CD4-positive, alpha-beta T cell (primary cell): ENCODE results near the gene SPATA2. TPM values are rescaled to one million over a fixed set of nuclear protein-coding genes. Genes with fewer than 3 reads are reported as not detected.
A peak's percentile ranks its signal among the peaks of the same experiment; 100 is the strongest.
"Not testable (repeated sequence)": the region's sequence is repeated elsewhere in the genome, so short reads cannot be mapped to it uniquely, and the experiment has no call there.

ENCODE experiments used
- ATAC-seq: fragments of 200-7000 bp; cut with Tn5 transposase; one replicate; pipeline ENCODE4 v1.10.0; 2022; ENCODE audit warnings: mild to moderate bottlenecking; ENCODE audit not compliant: poor library complexity
- CTCF ChIA-PET: fragments of 350-600 bp; sonication (Branson Sonifier 250); formaldehyde crosslinking; loops from one replicate; lab custom pipeline; 2021; ENCODE audit warnings: antibody characterized with exemption, inconsistent platforms; lab: Charles Lee
- POLR2A ChIA-PET: fragments of 350-600 bp; sonication (Branson Sonifier 250); formaldehyde crosslinking; loops from one replicate; lab custom pipeline; 2021; ENCODE audit warnings: antibody characterized with exemption, inconsistent platforms; lab: Charles Lee
- DNase-seq, 14 experiments: peaks; one replicate each; pipeline ENCODE4 v3.0.0-alpha.2; 2013 to 2020; ENCODE audit warnings: mixed read lengths in 2 of 14
- H3K27ac ChIP-seq, 2 donors: one replicate each; pipeline versions ENCODE4 v1.5.1 to v1.7.0; 2013; ENCODE audit warnings: low read length in 2 of 2, low read depth in 1 of 2, mild to moderate bottlenecking in 1 of 2
- H3K27me3 ChIP-seq, 2 experiments: 1 replicate in 1 of 2; 2 replicates in 1 of 2; pipeline versions ENCODE4 v1.6.1 to v1.7.0; 2013; ENCODE audit warnings: low read length in 2 of 2, control low read depth in 1 of 2, mild to moderate bottlenecking in 1 of 2, moderate library complexity in 1 of 2; ENCODE audit not compliant: insufficient read depth in 2 of 2, control insufficient read depth in 1 of 2
- H3K36me3 ChIP-seq: one replicate; pipeline ENCODE4 v1.6.1; 2013; ENCODE audit warnings: low read length, control low read depth; ENCODE audit not compliant: insufficient read depth
- H3K4me1 ChIP-seq: one replicate; pipeline ENCODE4 v1.6.1; 2013; ENCODE audit warnings: low read length, control low read depth; ENCODE audit not compliant: insufficient read depth
- H3K4me3 ChIP-seq: one replicate; pipeline ENCODE4 v1.5.1; 2013; ENCODE audit warnings: mild to moderate bottlenecking, low read length, moderate library complexity
- H3K9me3 ChIP-seq, 2 experiments: 1 replicate in 1 of 2; 2 replicates in 1 of 2; pipeline versions ENCODE4 v1.6.1 to v1.7.0; 2013; ENCODE audit warnings: low read length in 2 of 2, mild to moderate bottlenecking in 2 of 2, control low read depth in 1 of 2, moderate library complexity in 1 of 2; ENCODE audit not compliant: control insufficient read depth in 1 of 2, insufficient read depth in 1 of 2
- H3K27ac Mint-ChIP-seq: one replicate; pipeline ENCODE4 v1.8.0; 2020; ENCODE audit warnings: mixed read lengths
- H3K27me3 Mint-ChIP-seq: one replicate; pipeline ENCODE4 v1.8.0; 2021; ENCODE audit warnings: mixed read lengths
- H3K36me3 Mint-ChIP-seq: one replicate; pipeline ENCODE4 v1.8.0; 2021; ENCODE audit warnings: low read depth, mixed read lengths
- H3K4me1 Mint-ChIP-seq: one replicate; pipeline ENCODE4 v1.8.0; 2021; ENCODE audit warnings: low read depth, mixed read lengths
- H3K4me3 Mint-ChIP-seq: one replicate; pipeline ENCODE4 v1.8.0; 2020; ENCODE audit warnings: mild to moderate bottlenecking, mixed read lengths
- H3K9me3 Mint-ChIP-seq: one replicate; pipeline ENCODE4 v1.8.0; 2020; ENCODE audit warnings: mixed read lengths
- intact Hi-C, 2 experiments: fragments of 100-400 bp; cut with DNase I in 1 of 2; cut with micrococcal nuclease in 1 of 2; formaldehyde crosslinking; loops; one replicate each; pipeline versions ENCODE4 v1.15.1 to v1.9.0; 2023 to 2025; cut with DNase I, micrococcal nuclease
- total RNA-seq, 174 experiments: library from RNA in 2 of 174; stranded (reverse) in 2 of 174; gene quantifications; one replicate each; pipeline ENCODE4 v1.2.3 and lab custom pipeline; 2021 to 2026
- TF ChIP-seq, protein P1 (sequence below): fragments of 200-600 bp; IDR thresholded peaks from one replicate; pipeline ENCODE4 v1.8.0; 2022; ENCODE audit warnings: antibody characterized with exemption, mild to moderate bottlenecking

Gene SPATA2
- total RNA-seq, 2 experiments from 2014 or later = 16.0 to 16.4 TPM

DNA sequence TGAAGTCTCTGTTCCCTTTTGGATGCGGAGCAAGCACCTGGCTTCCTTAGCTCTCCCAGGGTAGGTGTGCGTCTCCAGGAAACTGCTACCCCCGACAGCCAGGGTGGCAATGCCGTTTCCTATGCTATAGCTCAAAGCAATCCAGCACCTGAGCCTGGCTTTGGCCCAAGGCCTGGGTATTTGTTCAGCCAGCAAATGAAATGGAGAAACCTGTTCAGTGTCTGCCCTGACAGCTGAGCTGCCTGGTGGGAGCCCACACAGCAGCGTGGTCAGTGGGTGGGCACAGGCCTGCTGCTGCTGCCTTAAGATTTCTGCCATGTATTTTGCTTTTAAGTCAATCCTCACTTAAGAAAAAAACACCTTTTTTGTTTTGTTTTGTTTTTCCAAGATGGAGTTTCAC, 13.7 kb downstream of the SPATA2 start:
- DNase-seq (peak in 1 of 14 experiments; percentile 2), ATAC-seq (no peak)
- ChIA-PET POLR2A (interaction anchor here (0.7 kb wide), 1 partner anchor 671 kb away, joined by 3 read pairs; no protein-coding TSS in a partner anchor), CTCF (no interaction called here)
- Histone ChIP-seq H3K27ac (no peak overlapping the region), H3K4me3 (no peak overlapping the region), H3K27me3 (no peaks in the 10 kb centered on the region), H3K36me3 (peaks cover 31% of the 10 kb centered on the region), H3K4me1 (no peaks in the 10 kb centered on the region), H3K9me3 (no peaks in the 10 kb centered on the region)
- H3K4me3 Mint-ChIP-seq = no peak overlapping the region
- H3K36me3 Mint-ChIP-seq = peaks cover 40% of the 10 kb centered on the region
- no peaks in the 10 kb centered on the region for H3K27me3 Mint-ChIP-seq
- TF ChIP-seq, protein P1, sequence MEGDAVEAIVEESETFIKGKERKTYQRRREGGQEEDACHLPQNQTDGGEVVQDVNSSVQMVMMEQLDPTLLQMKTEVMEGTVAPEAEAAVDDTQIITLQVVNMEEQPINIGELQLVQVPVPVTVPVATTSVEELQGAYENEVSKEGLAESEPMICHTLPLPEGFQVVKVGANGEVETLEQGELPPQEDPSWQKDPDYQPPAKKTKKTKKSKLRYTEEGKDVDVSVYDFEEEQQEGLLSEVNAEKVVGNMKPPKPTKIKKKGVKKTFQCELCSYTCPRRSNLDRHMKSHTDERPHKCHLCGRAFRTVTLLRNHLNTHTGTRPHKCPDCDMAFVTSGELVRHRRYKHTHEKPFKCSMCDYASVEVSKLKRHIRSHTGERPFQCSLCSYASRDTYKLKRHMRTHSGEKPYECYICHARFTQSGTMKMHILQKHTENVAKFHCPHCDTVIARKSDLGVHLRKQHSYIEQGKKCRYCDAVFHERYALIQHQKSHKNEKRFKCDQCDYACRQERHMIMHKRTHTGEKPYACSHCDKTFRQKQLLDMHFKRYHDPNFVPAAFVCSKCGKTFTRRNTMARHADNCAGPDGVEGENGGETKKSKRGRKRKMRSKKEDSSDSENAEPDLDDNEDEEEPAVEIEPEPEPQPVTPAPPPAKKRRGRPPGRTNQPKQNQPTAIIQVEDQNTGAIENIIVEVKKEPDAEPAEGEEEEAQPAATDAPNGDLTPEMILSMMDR = no peak
- no peak overlapping the region for H3K27ac Mint-ChIP-seq
- no peaks in the 10 kb centered on the region for H3K9me3 Mint-ChIP-seq
- intact Hi-C loops = no loop called here
- peaks cover 6% of the 10 kb centered on the region for H3K4me1 Mint-ChIP-seq

DNA sequence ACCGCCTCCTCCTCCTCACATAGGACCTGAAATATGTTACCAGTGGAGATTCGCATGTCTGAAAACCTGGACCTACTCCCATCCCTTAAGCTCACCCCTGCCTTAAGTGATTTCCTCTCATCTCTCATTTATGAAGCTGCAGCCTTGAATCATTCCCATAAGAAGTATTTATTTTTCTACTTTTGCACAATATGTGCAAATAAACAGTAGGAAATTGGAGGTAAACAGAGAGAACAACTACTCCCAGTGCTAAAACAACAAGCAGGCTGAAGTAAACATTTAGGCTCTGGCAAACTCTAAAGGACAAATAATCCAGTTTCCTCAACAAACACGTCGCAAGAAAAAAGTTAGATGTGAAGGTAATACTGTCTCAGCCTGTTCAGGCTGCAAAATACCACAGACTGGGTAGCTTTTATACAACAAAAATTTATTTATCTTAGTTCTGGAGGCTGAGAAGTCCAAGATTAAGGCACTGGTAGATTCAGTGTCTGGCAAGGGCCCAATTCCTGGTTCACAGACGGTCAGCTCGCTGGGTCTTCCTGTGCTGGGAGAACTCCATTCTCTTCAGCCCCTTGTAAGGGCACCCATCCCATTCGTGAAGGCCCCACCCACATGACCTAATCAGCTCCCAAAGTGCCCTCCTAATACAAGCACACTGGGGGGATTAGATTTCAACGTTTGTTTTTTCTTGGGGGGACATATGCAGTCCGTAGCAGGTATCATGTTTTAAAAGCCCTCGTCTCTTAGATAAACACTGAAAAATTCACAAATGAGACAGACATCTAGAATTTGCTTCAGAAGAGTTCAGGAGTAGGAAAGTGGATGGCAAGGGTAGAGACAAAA, 15.6 kb downstream of the SPATA2 start:
- Mint-ChIP-seq H3K4me3 (no peak overlapping the region), H3K36me3 (peaks cover 24% of the 10 kb centered on the region), H3K27me3 (no peaks in the 10 kb centered on the region), H3K4me1 (peaks cover 6% of the 10 kb centered on the region), H3K27ac (no peak overlapping the region), H3K9me3 (no peaks in the 10 kb centered on the region)
- H3K4me1 ChIP-seq = no peaks in the 10 kb centered on the region
- H3K36me3 ChIP-seq = peaks cover 13% of the 10 kb centered on the region
- TF ChIP-seq, protein P1 = no peak
- ATAC-seq (no peak), DNase-seq (no peak)
- H3K27me3 ChIP-seq = no peaks in the 10 kb centered on the region
- POLR2A ChIA-PET = no interaction called here
- CTCF ChIA-PET = interaction anchor here (0.9 kb wide), 1 partner anchor 11 kb away, joined by 5 read pairs; no protein-coding TSS in a partner anchor
- no peak overlapping the region for H3K4me3 ChIP-seq
- no peaks in the 10 kb centered on the region for H3K9me3 ChIP-seq
- no peak overlapping the region for H3K27ac ChIP-seq
- intact Hi-C loops = no loop called here

DNA sequence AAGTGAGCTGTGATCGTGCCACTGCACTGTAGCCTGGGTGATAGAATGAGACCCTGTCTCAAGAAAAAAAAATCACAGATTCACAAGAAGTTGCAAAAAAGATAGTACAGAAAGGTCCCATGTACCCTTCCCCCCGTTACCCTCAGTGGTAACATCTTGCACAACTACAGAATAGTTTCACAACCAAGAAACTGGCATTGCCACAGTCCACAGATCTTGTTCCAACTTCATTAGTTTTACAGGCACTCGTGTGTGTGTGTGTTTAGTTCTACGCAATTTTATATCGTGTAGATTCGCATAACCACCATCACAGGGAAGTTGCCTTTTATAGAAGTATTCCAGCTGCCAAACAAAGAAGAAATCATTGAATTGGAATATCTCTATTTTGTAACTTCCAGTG, 19.1 kb downstream of the SPATA2 start:
- peaks cover 16% of the 10 kb centered on the region for H3K4me1 ChIP-seq

DNA sequence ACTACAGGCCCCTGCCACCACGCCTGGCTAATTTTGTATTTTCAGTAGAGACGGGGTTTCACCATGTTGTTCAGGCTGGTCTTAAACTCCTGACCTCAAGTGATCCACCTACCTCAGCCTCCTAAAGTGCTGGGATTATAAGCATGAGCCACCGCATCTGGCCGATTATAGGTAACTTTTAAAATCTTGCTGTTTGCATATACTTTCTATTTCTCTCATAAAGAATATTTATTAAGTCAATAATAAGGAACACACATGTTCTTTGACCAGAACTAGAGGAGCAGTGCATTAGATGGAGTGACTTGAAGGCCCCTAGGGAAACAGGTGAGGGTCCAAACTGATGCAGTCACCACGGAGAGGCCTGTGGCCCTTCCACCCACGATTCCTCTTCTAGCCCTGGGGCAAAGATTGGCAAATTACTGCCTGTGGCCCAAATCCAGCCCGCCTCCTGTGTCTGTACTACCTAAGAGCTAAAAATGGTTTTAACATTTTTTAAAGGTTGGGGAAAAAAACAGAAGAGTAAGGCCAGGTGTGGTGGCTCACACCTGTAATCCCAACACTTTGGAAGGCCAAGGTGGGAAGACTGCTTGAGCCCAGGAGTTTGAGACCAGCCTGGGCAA, 19.7 kb downstream of the SPATA2 start:
- ATAC-seq, POLR2A ChIA-PET, CTCF ChIA-PET: not testable (repeated sequence)

More for the DNA sequence above, 19.1 kb downstream of the SPATA2 start:
- CTCF ChIA-PET = interaction anchor here (1.1 kb wide), 1 partner anchor 8 kb away, joined by 4 read pairs; no protein-coding TSS in a partner anchor
- H3K4me3 ChIP-seq = no peak overlapping the region
- no peak for DNase-seq
- intact Hi-C loops = no loop called here
- no peak overlapping the region for H3K27ac ChIP-seq
- no peaks in the 10 kb centered on the region for H3K27me3 ChIP-seq
- Mint-ChIP-seq H3K36me3 (no peaks in the 10 kb centered on the region), H3K27me3 (no peaks in the 10 kb centered on the region), H3K4me1 (peaks cover 15% of the 10 kb centered on the region), H3K4me3 (no peak overlapping the region), H3K9me3 (no peaks in the 10 kb centered on the region), H3K27ac (no peak overlapping the region)
- H3K9me3 ChIP-seq = no peaks in the 10 kb centered on the region
- TF ChIP-seq, protein P1 = no peak
- H3K36me3 ChIP-seq = no peaks in the 10 kb centered on the region
- POLR2A ChIA-PET = no interaction called here
- no peak for ATAC-seq

More for the DNA sequence above, 19.7 kb downstream of the SPATA2 start:
- H3K4me1 ChIP-seq = peaks cover 16% of the 10 kb centered on the region
- DNase-seq, H3K4me3 Mint-ChIP-seq, H3K27ac ChIP-seq, H3K27me3 Mint-ChIP-seq, H3K9me3 Mint-ChIP-seq, H3K4me3 ChIP-seq, H3K27me3 ChIP-seq, H3K27ac Mint-ChIP-seq, H3K9me3 ChIP-seq, intact Hi-C loops, H3K36me3 ChIP-seq, H3K36me3 Mint-ChIP-seq: not testable (repeated sequence)
- peaks cover 15% of the 10 kb centered on the region for H3K4me1 Mint-ChIP-seq
